D721Med (cell line): ENCODE data around the gene MLKL.
A peak's percentile ranks its signal among the peaks of the same experiment; 100 is the strongest.

Experiments
- DNase-seq: peaks from one replicate; pipeline ENCODE4 v3.0.0; 2011; ENCODE audit warnings: low spot score; ENCODE audit not compliant: insufficient read length
- FAIRE-seq: peaks from 2 replicates; lab custom pipeline; 2011; peaks lifted over from hg19 to GRCh38; lab: Jason Lieb, UNC
- TF ChIP-seq, protein P1 (sequence below): IDR thresholded peaks from 2 replicates; pipeline ENCODE4 v1.5.1; 2012; ENCODE audit warnings: mild to moderate bottlenecking, control low read depth; ENCODE audit not compliant: insufficient read depth; ENCODE audit errors: missing control alignments

The MLKL gene

GRCh38 chr16:74633686-74634085 is 67.0 kb downstream of the MLKL start:
- TF ChIP-seq, protein P1, sequence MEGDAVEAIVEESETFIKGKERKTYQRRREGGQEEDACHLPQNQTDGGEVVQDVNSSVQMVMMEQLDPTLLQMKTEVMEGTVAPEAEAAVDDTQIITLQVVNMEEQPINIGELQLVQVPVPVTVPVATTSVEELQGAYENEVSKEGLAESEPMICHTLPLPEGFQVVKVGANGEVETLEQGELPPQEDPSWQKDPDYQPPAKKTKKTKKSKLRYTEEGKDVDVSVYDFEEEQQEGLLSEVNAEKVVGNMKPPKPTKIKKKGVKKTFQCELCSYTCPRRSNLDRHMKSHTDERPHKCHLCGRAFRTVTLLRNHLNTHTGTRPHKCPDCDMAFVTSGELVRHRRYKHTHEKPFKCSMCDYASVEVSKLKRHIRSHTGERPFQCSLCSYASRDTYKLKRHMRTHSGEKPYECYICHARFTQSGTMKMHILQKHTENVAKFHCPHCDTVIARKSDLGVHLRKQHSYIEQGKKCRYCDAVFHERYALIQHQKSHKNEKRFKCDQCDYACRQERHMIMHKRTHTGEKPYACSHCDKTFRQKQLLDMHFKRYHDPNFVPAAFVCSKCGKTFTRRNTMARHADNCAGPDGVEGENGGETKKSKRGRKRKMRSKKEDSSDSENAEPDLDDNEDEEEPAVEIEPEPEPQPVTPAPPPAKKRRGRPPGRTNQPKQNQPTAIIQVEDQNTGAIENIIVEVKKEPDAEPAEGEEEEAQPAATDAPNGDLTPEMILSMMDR: no peak
- FAIRE-seq (no peak), DNase-seq (no peak)

DNA sequence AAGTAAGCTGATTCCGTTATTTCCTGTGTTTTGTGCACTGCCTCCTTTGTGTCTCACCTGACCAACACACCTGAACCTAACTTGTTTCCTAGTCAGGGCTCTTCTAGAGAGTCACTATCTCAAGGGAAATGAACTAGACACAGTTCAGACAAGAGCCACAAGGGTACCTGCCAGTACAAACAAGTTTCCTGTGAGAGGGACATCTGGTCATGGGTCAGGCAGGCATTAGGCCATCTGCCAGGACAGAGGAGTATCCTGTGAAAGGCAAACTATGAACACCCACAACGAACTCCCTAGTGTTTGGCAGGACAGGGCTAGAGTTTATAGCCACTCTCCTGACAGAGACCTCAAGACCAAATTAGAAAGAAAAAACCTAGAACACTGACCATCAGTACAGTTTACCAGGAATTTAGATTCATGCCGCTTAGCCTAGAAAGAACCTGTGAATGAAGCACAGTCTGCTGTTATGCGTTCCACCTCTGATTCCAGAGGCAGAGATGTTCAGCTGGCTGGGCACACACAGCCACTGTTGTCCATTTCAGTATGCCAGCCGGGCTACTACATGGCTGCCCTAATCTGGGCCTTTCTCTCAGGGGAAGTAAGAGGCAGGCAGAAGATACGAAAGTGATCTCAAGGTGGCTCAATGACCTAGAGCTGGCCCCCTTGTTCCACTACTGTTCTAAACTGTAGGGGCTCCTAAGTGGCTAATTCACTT is 73.0 kb downstream of the MLKL start:
- FAIRE-seq (no peak), DNase-seq (no peak)
- TF ChIP-seq, protein P1: no peak

GRCh38 chr16:74626741-74627416 is 73.8 kb downstream of the MLKL start:
- TF ChIP-seq, protein P1: no peak
- no peak for DNase-seq
- FAIRE-seq: no peak

- no peak for DNase-seq
- TF ChIP-seq, protein P1: no peak
- FAIRE-seq: no peak
These were observed 74.9 kb downstream of the MLKL start for GRCh38 chr16:74625500-74626350.

DNA sequence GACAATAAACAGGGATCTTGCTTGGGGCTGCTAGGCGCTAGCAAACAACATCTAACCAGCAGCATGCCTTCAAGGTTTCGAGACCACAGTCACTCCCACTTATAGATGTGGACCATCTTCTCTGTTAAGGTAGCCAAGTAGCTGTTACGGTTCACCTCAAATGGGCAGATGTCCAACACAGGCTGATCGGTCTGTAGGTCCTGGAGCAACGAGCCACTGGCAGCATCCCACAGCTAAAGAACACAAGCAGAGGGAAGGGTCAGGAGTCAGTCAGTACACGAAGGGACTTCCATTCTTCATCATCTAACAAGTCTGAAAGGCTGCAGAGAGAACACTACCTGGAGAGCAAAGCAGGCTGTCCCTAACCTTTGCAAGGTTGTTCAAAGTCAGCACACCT is 76.8 kb downstream of the MLKL start:
- no peak for DNase-seq
- FAIRE-seq: no peak
- TF ChIP-seq, protein P1: no peak

GRCh38 chr16:74623214-74623838 is 77.3 kb downstream of the MLKL start:
- FAIRE-seq: no peak
- TF ChIP-seq, protein P1: peak; percentile 65
- no peak for DNase-seq
